Sigmoid colon (tissue), 7 donors: ENCODE results near the gene SLC46A1. TPM values are rescaled to one million over a fixed set of nuclear protein-coding genes. Genes with fewer than 3 reads are reported as not detected.

Source experiments
- DNase-seq: peaks from one replicate; pipeline ENCODE4 v3.0.0-alpha.2; 2019
- H3K27ac ChIP-seq, 4 donors: fragments of 200-600 bp; sonication (generic); one replicate each; pipeline ENCODE4 v1.5.1; 2016 to 2019; ENCODE audit warnings: mild to moderate bottlenecking in 1 of 4
- H3K27me3 ChIP-seq, 3 donors: fragments of 200-600 bp; sonication (generic); one replicate each; pipeline ENCODE4 v1.5.1; 2019; ENCODE audit warnings: mild to moderate bottlenecking in 1 of 3
- H3K36me3 ChIP-seq, 4 donors: fragments of 200-600 bp; sonication (generic); one replicate each; pipeline ENCODE4 v1.5.1; 2016 to 2019
- H3K4me1 ChIP-seq, 4 donors: fragments of 200-600 bp; sonication (generic); one replicate each; pipeline ENCODE4 v1.5.1; 2017 to 2019
- H3K4me3 ChIP-seq, 4 donors: fragments of 200-600 bp; sonication (generic); one replicate each; pipeline ENCODE4 v1.5.1; 2017 to 2019; ENCODE audit warnings: mild to moderate bottlenecking in 2 of 4, moderate library complexity in 1 of 4
- H3K9me3 ChIP-seq, 4 donors: fragments of 200-600 bp in 3 of 4; sonication (generic) in 3 of 4; one replicate each; pipeline versions ENCODE4 v1.5.1 to v1.6.1; 2013 to 2019
- CTCF ChIP-seq, 4 experiments: fragments of 450-650 bp in 3 of 4; fragments of 200-600 bp in 1 of 4; IDR thresholded peaks; one replicate each; pipeline ENCODE4 v1.5.1; 2016 to 2019; ENCODE audit warnings: antibody characterized with exemption in 4 of 4, mild to moderate bottlenecking in 3 of 4, moderate library complexity in 2 of 4
- EP300 ChIP-seq, 4 donors: sonication (generic); formaldehyde crosslinking; IDR thresholded peaks; one replicate each; pipeline ENCODE4 v1.6.1; 2017; ENCODE audit warnings: antibody characterized with exemption in 4 of 4
- POLR2A ChIP-seq, 2 donors: fragments of 450-650 bp; IDR thresholded peaks; one replicate each; pipeline ENCODE4 v1.6.1; 2016; ENCODE audit warnings: antibody characterized with exemption in 2 of 2, mild to moderate bottlenecking in 2 of 2, moderate library complexity in 2 of 2
- POLR2AphosphoS5 ChIP-seq, 4 donors: sonication (generic); formaldehyde crosslinking; IDR thresholded peaks; one replicate each; pipeline ENCODE4 v1.6.1; 2017; ENCODE audit warnings: antibody characterized with exemption in 4 of 4
- WGBS, 2 donors: extraction: QIAGEN DNeasy Blood & Tissue Kit; methylation state at CpG; one replicate each; pipeline ENCODE4 v1.1.7; 2013; 5-methylcytosine and 5-hydroxymethylcytosine counted together
- intact Hi-C: fragments of 100-400 bp; cut with DNase I; formaldehyde crosslinking; loops from one replicate; pipeline ENCODE4 v1.15.1; 2023
- polyA plus RNA-seq, 3 donors: library from polyadenylated mRNA; stranded (reverse); fragments of 200-250 nt; gene quantifications; one replicate each; pipeline ENCODE4 v1.2.3, GENCODE V29; 2013
- total RNA-seq, 4 donors: library from RNA; depleted of rRNA; stranded (reverse); fragments of >200 nt; gene quantifications; one replicate each; pipeline ENCODE4 v1.1.0, GENCODE V29; 2016
- donor health status: healthy with polysubstance abuse.
- donor health status: Bipolar disorder and iron deficiency.
- donor health status: healthy.

Gene SLC46A1
- total and polyA plus RNA-seq, 7 donors, result 2.7 to 8.6 (median 4.4) TPM

- peaks cover 0 to 59% (median 17%) of the 10 kb centered on the region in 4 donors for H3K36me3 ChIP-seq
- DNase-seq, result no peak
- no peaks in the 10 kb centered on the region for H3K9me3 ChIP-seq
- H3K4me1 ChIP-seq, result no peaks in the 10 kb centered on the region
- intact Hi-C loops, result no loop called here
- H3K27ac ChIP-seq, result no peak overlapping the region
- 76% methylated on average over 6 of the region's 6 CpGs for WGBS, 2 donors
- TF ChIP-seq POLR2AphosphoS5 (IDR thresholded peaks at IDR 0.05) (no peak), CTCF (IDR thresholded peaks at IDR 0.05) (no peak), EP300 (IDR thresholded peaks at IDR 0.05) (no peak), POLR2A (IDR thresholded peaks at IDR 0.05) (no peak)
- H3K27me3 ChIP-seq, result no peaks in the 10 kb centered on the region
- no peak overlapping the region for H3K4me3 ChIP-seq
Measured at GRCh38 chr17:28398280-28398981, 7.6 kb downstream of the SLC46A1 start.

- no peaks in the 10 kb centered on the region for H3K4me1 ChIP-seq
- WGBS, 2 donors, result 79 to 86% methylated on average over 7 of the region's 7 CpGs
- DNase-seq, result no peak
- no peak overlapping the region for H3K27ac ChIP-seq
- H3K9me3 ChIP-seq, result no peaks in the 10 kb centered on the region
- H3K27me3 ChIP-seq, result no peaks in the 10 kb centered on the region
- peaks cover 2 to 64% (median 17%) of the 10 kb centered on the region in 4 donors for H3K36me3 ChIP-seq
- intact Hi-C loops, result no loop called here
- H3K4me3 ChIP-seq, result no peak overlapping the region
- TF ChIP-seq CTCF (IDR thresholded peaks at IDR 0.05) (no peak), POLR2A (IDR thresholded peaks at IDR 0.05) (no peak), POLR2AphosphoS5 (IDR thresholded peaks at IDR 0.05) (no peak), EP300 (IDR thresholded peaks at IDR 0.05) (no peak)
Measured at GRCh38 chr17:28397687-28398279, 8.2 kb downstream of the SLC46A1 start.

GRCh38 chr17:28397275-28397674 is 8.7 kb downstream of the SLC46A1 start:
- WGBS, 2 donors, result 97 to 99% methylated on average over 3 of the region's 3 CpGs
- no peak for TF ChIP-seq POLR2A (IDR thresholded peaks at IDR 0.05)
- TF ChIP-seq CTCF (IDR thresholded peaks at IDR 0.05), result no peak
- TF ChIP-seq POLR2AphosphoS5 (IDR thresholded peaks at IDR 0.05), result no peak
- no peak for TF ChIP-seq EP300 (IDR thresholded peaks at IDR 0.05)
- no peak for DNase-seq
- H3K4me3 ChIP-seq, result no peak overlapping the region
- peaks cover 4 to 69% (median 17%) of the 10 kb centered on the region in 4 donors for H3K36me3 ChIP-seq
- no peaks in the 10 kb centered on the region for H3K27me3 ChIP-seq
- intact Hi-C loops, result no loop called here
- no peaks in the 10 kb centered on the region for H3K4me1 ChIP-seq
- H3K27ac ChIP-seq, result no peak overlapping the region
- no peaks in the 10 kb centered on the region for H3K9me3 ChIP-seq

- TF ChIP-seq CTCF (IDR thresholded peaks at IDR 0.05) (no peak), POLR2A (IDR thresholded peaks at IDR 0.05) (no peak), EP300 (IDR thresholded peaks at IDR 0.05) (no peak), POLR2AphosphoS5 (IDR thresholded peaks at IDR 0.05) (no peak)
- H3K36me3 ChIP-seq, result peaks cover 4 to 71% (median 16%) of the 10 kb centered on the region in 4 donors
- H3K4me1 ChIP-seq, result no peaks in the 10 kb centered on the region
- no peaks in the 10 kb centered on the region for H3K9me3 ChIP-seq
- intact Hi-C loops, result no loop called here
- no peak overlapping the region for H3K4me3 ChIP-seq
- H3K27me3 ChIP-seq, result no peaks in the 10 kb centered on the region
- no peak overlapping the region for H3K27ac ChIP-seq
- DNase-seq, result no peak
- WGBS, 2 donors, result 64 to 89% methylated on average over 6 of the region's 6 CpGs
Measured at GRCh38 chr17:28396635-28397239, 9.3 kb downstream of the SLC46A1 start.
